Rectal smooth muscle tissue (tissue), 1 donor: Measurements from ENCODE around the gene CRHBP.
"Not testable (repeated sequence)": the region's sequence is repeated elsewhere in the genome, so short reads cannot be mapped to it uniquely, and the experiment has no call there.

Experiments used
- H3K27ac ChIP-seq: one replicate; pipeline ENCODE4 v1.7.0; 2013; ENCODE audit warnings: low read depth, low read length, inconsistent platforms
- H3K27me3 ChIP-seq: one replicate; pipeline ENCODE4 v1.7.0; 2013; ENCODE audit warnings: low read length; ENCODE audit not compliant: control insufficient read depth, insufficient read depth
- H3K36me3 ChIP-seq: one replicate; pipeline ENCODE4 v1.7.0; 2013; ENCODE audit warnings: low read length; ENCODE audit not compliant: control insufficient read depth, insufficient read depth
- H3K4me1 ChIP-seq: one replicate; pipeline ENCODE4 v1.7.0; 2013; ENCODE audit warnings: low read length; ENCODE audit not compliant: control insufficient read depth, insufficient read depth
- H3K4me3 ChIP-seq: one replicate; pipeline ENCODE4 v1.7.0; 2013; ENCODE audit warnings: low read length
- H3K9ac ChIP-seq: one replicate; pipeline ENCODE4 v1.7.0; 2013; ENCODE audit warnings: low read length

The CRHBP gene

GRCh38 chr5:76971511-76971910 is 18.7 kb downstream of the CRHBP start:
- H3K9ac ChIP-seq, result no peak overlapping the region
- no peaks in the 10 kb centered on the region for H3K27me3 ChIP-seq
- no peak overlapping the region for H3K4me3 ChIP-seq
- no peak overlapping the region for H3K27ac ChIP-seq
- no peaks in the 10 kb centered on the region for H3K36me3 ChIP-seq
- no peaks in the 10 kb centered on the region for H3K4me1 ChIP-seq

- H3K4me3 ChIP-seq, result no peak overlapping the region
- H3K27me3 ChIP-seq, result no peaks in the 10 kb centered on the region
- no peaks in the 10 kb centered on the region for H3K4me1 ChIP-seq
- H3K9ac ChIP-seq, result no peak overlapping the region
- no peaks in the 10 kb centered on the region for H3K36me3 ChIP-seq
- no peak overlapping the region for H3K27ac ChIP-seq
Measured at GRCh38 chr5:76972689-76973088, 19.8 kb downstream of the CRHBP start.

GRCh38 chr5:76974785-76975184 is 21.9 kb downstream of the CRHBP start:
- Histone ChIP-seq H3K27ac (no peak overlapping the region), H3K36me3 (no peaks in the 10 kb centered on the region), H3K4me1 (no peaks in the 10 kb centered on the region), H3K9ac (no peak overlapping the region), H3K27me3 (no peaks in the 10 kb centered on the region), H3K4me3 (no peak overlapping the region)

GRCh38 chr5:76978869-76979268 is 26.0 kb downstream of the CRHBP start:
- no peaks in the 10 kb centered on the region for H3K27me3 ChIP-seq
- H3K4me3 ChIP-seq, result no peak overlapping the region
- H3K27ac ChIP-seq, result no peak overlapping the region
- no peak overlapping the region for H3K9ac ChIP-seq
- no peaks in the 10 kb centered on the region for H3K36me3 ChIP-seq
- no peaks in the 10 kb centered on the region for H3K4me1 ChIP-seq

GRCh38 chr5:76980518-76981144 is 27.8 kb downstream of the CRHBP start:
- no peak overlapping the region for H3K27ac ChIP-seq
- no peaks in the 10 kb centered on the region for H3K36me3 ChIP-seq
- no peaks in the 10 kb centered on the region for H3K27me3 ChIP-seq
- H3K4me1 ChIP-seq, result no peaks in the 10 kb centered on the region
- H3K9ac ChIP-seq, result no peak overlapping the region
- no peak overlapping the region for H3K4me3 ChIP-seq

GRCh38 chr5:76982450-76982849 is 29.6 kb downstream of the CRHBP start:
- no peaks in the 10 kb centered on the region for H3K27me3 ChIP-seq
- H3K4me3 ChIP-seq, result no peak overlapping the region
- no peak overlapping the region for H3K27ac ChIP-seq
- no peaks in the 10 kb centered on the region for H3K4me1 ChIP-seq
- no peak overlapping the region for H3K9ac ChIP-seq
- H3K36me3 ChIP-seq, result no peaks in the 10 kb centered on the region

- no peak overlapping the region for H3K9ac ChIP-seq
- no peaks in the 10 kb centered on the region for H3K4me1 ChIP-seq
- H3K27ac ChIP-seq, result no peak overlapping the region
- no peaks in the 10 kb centered on the region for H3K36me3 ChIP-seq
- no peak overlapping the region for H3K4me3 ChIP-seq
- H3K27me3 ChIP-seq, result no peaks in the 10 kb centered on the region
Measured at GRCh38 chr5:76983468-76983867, 30.6 kb downstream of the CRHBP start.

- H3K4me1 ChIP-seq, result no peaks in the 10 kb centered on the region
- H3K27me3 ChIP-seq, result no peaks in the 10 kb centered on the region
- no peak overlapping the region for H3K27ac ChIP-seq
- H3K9ac ChIP-seq, result no peak overlapping the region
- H3K4me3 ChIP-seq, result no peak overlapping the region
- no peaks in the 10 kb centered on the region for H3K36me3 ChIP-seq
Measured at GRCh38 chr5:76986825-76987526, 34.1 kb downstream of the CRHBP start.

- Histone ChIP-seq H3K9ac (no peak overlapping the region), H3K27ac (no peak overlapping the region), H3K4me1 (no peaks in the 10 kb centered on the region), H3K4me3 (no peak overlapping the region), H3K36me3 (no peaks in the 10 kb centered on the region), H3K27me3 (no peaks in the 10 kb centered on the region)
Measured at GRCh38 chr5:76990899-76991459, 38.1 kb downstream of the CRHBP start.

GRCh38 chr5:76993436-76993835 is 40.6 kb downstream of the CRHBP start:
- not testable (repeated sequence) for H3K36me3 ChIP-seq

GRCh38 chr5:76994337-76994736 is 41.5 kb downstream of the CRHBP start:
- H3K4me1 ChIP-seq, result no peaks in the 10 kb centered on the region
- H3K27ac ChIP-seq, result no peak overlapping the region
- no peaks in the 10 kb centered on the region for H3K27me3 ChIP-seq
- H3K36me3 ChIP-seq, result no peaks in the 10 kb centered on the region
- H3K4me3 ChIP-seq, result no peak overlapping the region
- H3K9ac ChIP-seq, result no peak overlapping the region

More at GRCh38 chr5:76993436-76993835, 40.6 kb downstream of the CRHBP start:
- not testable (repeated sequence) for H3K9ac ChIP-seq, H3K4me1 ChIP-seq, H3K27me3 ChIP-seq, H3K27ac ChIP-seq, H3K4me3 ChIP-seq

GRCh38 chr5:76998251-76998650 is 45.4 kb downstream of the CRHBP start:
- not testable (repeated sequence) for H3K9ac ChIP-seq, H3K27ac ChIP-seq, H3K36me3 ChIP-seq, H3K4me3 ChIP-seq, H3K4me1 ChIP-seq, H3K27me3 ChIP-seq

- Histone ChIP-seq H3K36me3 (no peaks in the 10 kb centered on the region), H3K4me3 (no peak overlapping the region), H3K4me1 (no peaks in the 10 kb centered on the region), H3K9ac (no peak overlapping the region), H3K27me3 (no peaks in the 10 kb centered on the region), H3K27ac (no peak overlapping the region)
Measured at GRCh38 chr5:76999451-76999850, 46.6 kb downstream of the CRHBP start.
